Right atrium auricular region (tissue), 2 donors: ENCODE results near the gene SNCB. TPM values are rescaled to one million over a fixed set of nuclear protein-coding genes. Genes with fewer than 3 reads are reported as not detected.
"Not testable (repeated sequence)": the region's sequence is repeated elsewhere in the genome, so short reads cannot be mapped to it uniquely, and the experiment has no call there.

Source experiments
- DNase-seq: peaks from one replicate; pipeline ENCODE4 v3.0.0-alpha.2; 2019; ENCODE audit warnings: low spot score
- H3K27ac ChIP-seq, 2 donors: fragments of 200-600 bp; sonication (generic); 1 replicate in 1 of 2; 2 replicates in 1 of 2; pipeline ENCODE4 v1.5.1; 2016 to 2019
- H3K27me3 ChIP-seq, 2 donors: fragments of 200-600 bp; sonication (generic); one replicate each; pipeline versions ENCODE4 v1.5.1 to v1.6.0; 2017 to 2019
- H3K36me3 ChIP-seq: fragments of 200-600 bp; sonication (generic); one replicate; pipeline ENCODE4 v1.5.1; 2016
- H3K4me1 ChIP-seq, 2 donors: fragments of 200-600 bp; sonication (generic); one replicate each; pipeline versions ENCODE4 v1.5.1 to v1.6.0; 2017 to 2019
- H3K4me3 ChIP-seq, 2 donors: fragments of 200-600 bp; sonication (generic); 1 replicate in 1 of 2; 2 replicates in 1 of 2; pipeline ENCODE4 v1.5.1; 2017 to 2019; ENCODE audit warnings: mild to moderate bottlenecking in 1 of 2, moderate library complexity in 1 of 2
- H3K9me3 ChIP-seq, 2 donors: fragments of 200-600 bp; sonication (generic); one replicate each; pipeline ENCODE4 v1.5.1; 2019
- CTCF ChIP-seq, 2 donors: fragments of 200-600 bp; sonication (generic); IDR thresholded peaks; one replicate each; pipeline ENCODE4 v1.5.1; 2019; ENCODE audit warnings: antibody characterized with exemption in 2 of 2
- total RNA-seq, 2 donors: library from RNA; depleted of rRNA; stranded (reverse); fragments of >200 nt; gene quantifications; one replicate each; pipeline ENCODE4 v1.1.0, GENCODE V29; 2016

The SNCB gene
- total RNA-seq, 2 donors from 2014 or later, result 0.67 TPM; not detected in 1

DNA sequence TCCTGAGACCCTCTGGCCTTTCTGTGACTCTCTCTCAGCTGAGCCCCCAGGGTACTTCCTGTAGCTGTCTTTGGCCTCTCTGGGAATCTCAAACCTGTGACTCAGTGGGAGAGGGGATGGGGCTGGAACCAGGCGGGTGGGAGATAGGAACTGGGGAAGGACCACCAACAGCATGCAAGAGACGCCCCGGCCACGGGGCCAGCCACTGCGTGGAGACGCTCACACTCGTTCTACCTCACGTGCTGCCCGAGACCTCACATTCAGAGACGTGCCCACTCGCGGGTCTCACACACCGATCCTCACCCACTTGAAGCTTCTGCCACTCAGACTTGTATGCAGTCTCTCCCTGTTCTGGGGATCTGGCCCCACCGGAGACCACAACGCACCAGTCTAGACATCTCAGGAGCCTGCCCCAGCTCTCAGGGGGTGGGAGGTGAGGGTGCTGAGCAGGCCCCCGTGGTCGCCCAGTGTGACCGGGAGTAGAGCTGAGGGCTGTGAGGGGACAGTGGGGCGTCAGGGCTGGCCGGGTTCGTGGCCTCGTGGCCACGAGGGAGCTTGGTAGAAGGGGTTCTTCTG lies 34.2 kb downstream of the SNCB start:
- Histone ChIP-seq H3K27me3 (no peaks in the 10 kb centered on the region), H3K27ac (no peak overlapping the region), H3K4me3 (peak overlapping the region in 1 of 2 donors; percentile 6), H3K9me3 (no peaks in the 10 kb centered on the region), H3K36me3 (no peaks in the 10 kb centered on the region), H3K4me1 (peaks cover 0 to 5% of the 10 kb centered on the region in 2 donors)
- TF ChIP-seq CTCF (IDR thresholded peaks at IDR 0.05), result no peak
- DNase-seq, result no peak

- Histone ChIP-seq H3K4me1 (peaks cover 0 to 5% of the 10 kb centered on the region in 2 donors), H3K27ac (no peak overlapping the region), H3K9me3 (no peaks in the 10 kb centered on the region), H3K27me3 (no peaks in the 10 kb centered on the region), H3K36me3 (no peaks in the 10 kb centered on the region), H3K4me3 (no peak overlapping the region)
- no peak for DNase-seq
- TF ChIP-seq CTCF (IDR thresholded peaks at IDR 0.05), result no peak
These were observed 34.9 kb downstream of the SNCB start for GRCh38 chr5:176595386-176595943.

GRCh38 chr5:176594554-176594953 lies 35.8 kb downstream of the SNCB start:
- Histone ChIP-seq H3K9me3 (no peaks in the 10 kb centered on the region), H3K4me1 (peaks cover 0 to 5% of the 10 kb centered on the region in 2 donors), H3K4me3 (no peak overlapping the region), H3K27ac (no peak overlapping the region), H3K36me3 (no peaks in the 10 kb centered on the region), H3K27me3 (no peaks in the 10 kb centered on the region)
- TF ChIP-seq CTCF (IDR thresholded peaks at IDR 0.05), result no peak
- no peak for DNase-seq

GRCh38 chr5:176593273-176593869 lies 37.0 kb downstream of the SNCB start:
- no peak for DNase-seq
- H3K9me3 ChIP-seq, result no peaks in the 10 kb centered on the region
- no peaks in the 10 kb centered on the region for H3K27me3 ChIP-seq
- H3K36me3 ChIP-seq, result no peaks in the 10 kb centered on the region
- no peak overlapping the region for H3K4me3 ChIP-seq
- H3K27ac ChIP-seq, result no peak overlapping the region
- H3K4me1 ChIP-seq, result peaks cover 0 to 5% of the 10 kb centered on the region in 2 donors
- no peak for TF ChIP-seq CTCF (IDR thresholded peaks at IDR 0.05)

GRCh38 chr5:176592573-176592972 lies 37.8 kb downstream of the SNCB start:
- H3K4me3 ChIP-seq, result no peak overlapping the region
- DNase-seq, result no peak
- H3K27me3 ChIP-seq, result no peaks in the 10 kb centered on the region
- no peaks in the 10 kb centered on the region for H3K9me3 ChIP-seq
- TF ChIP-seq CTCF (IDR thresholded peaks at IDR 0.05), result no peak
- no peaks in the 10 kb centered on the region for H3K36me3 ChIP-seq
- peaks cover 0 to 5% of the 10 kb centered on the region in 2 donors for H3K4me1 ChIP-seq
- H3K27ac ChIP-seq, result no peak overlapping the region

- not testable (repeated sequence) for H3K4me1 ChIP-seq, H3K36me3 ChIP-seq, DNase-seq, H3K9me3 ChIP-seq, H3K27ac ChIP-seq, H3K27me3 ChIP-seq, H3K4me3 ChIP-seq
These were observed 38.7 kb downstream of the SNCB start for GRCh38 chr5:176591667-176592066.
